Gastrocnemius medialis (tissue), 4 donors: ENCODE results near the gene STX10. TPM values are rescaled to one million over a fixed set of nuclear protein-coding genes. Genes with fewer than 3 reads are reported as not detected.

Source experiments
- ATAC-seq, 2 donors: fragments of 150-250 bp; one replicate each; pipeline ENCODE4 v1.9.1; 2016
- DNase-seq, 2 donors: peaks; one replicate each; pipeline ENCODE4 v3.0.0-alpha.2; 2019
- H3K27ac ChIP-seq, 4 donors: fragments of 200-600 bp; sonication (generic); 1 replicate in 1 of 4; 2 replicates in 3 of 4; pipeline ENCODE4 v1.5.1; 2016 to 2018; ENCODE audit warnings: mild to moderate bottlenecking in 2 of 4, moderate library complexity in 1 of 4
- H3K27me3 ChIP-seq, 3 donors: fragments of 200-600 bp; sonication (generic) in 2 of 3; 1 replicate in 1 of 3; 2 replicates in 2 of 3; pipeline versions ENCODE4 v1.5.1 to v1.6.0; 2016 to 2019; ENCODE audit warnings: mild to moderate bottlenecking in 1 of 3, moderate library complexity in 1 of 3
- H3K36me3 ChIP-seq, 2 donors: fragments of 200-600 bp; sonication (generic) in 1 of 2; one replicate each; pipeline ENCODE4 v1.5.1; 2017 to 2018
- H3K4me1 ChIP-seq, 2 donors: fragments of 200-600 bp; sonication (generic) in 1 of 2; one replicate each; pipeline ENCODE4 v1.5.1; 2016 to 2017; ENCODE audit warnings: mild to moderate bottlenecking in 2 of 2
- H3K4me3 ChIP-seq, 4 donors: fragments of 200-600 bp; sonication (generic) in 3 of 4; 1 replicate in 1 of 4; 2 replicates in 3 of 4; pipeline ENCODE4 v1.5.1; 2016 to 2019; ENCODE audit warnings: mild to moderate bottlenecking in 2 of 4
- H3K9me3 ChIP-seq, 3 donors: fragments of 200-600 bp; sonication (generic) in 2 of 3; 1 replicate in 1 of 3; 2 replicates in 2 of 3; pipeline ENCODE4 v1.5.1; 2016 to 2019
- POLR2A ChIP-seq, 2 donors: fragments of 450-650 bp; IDR thresholded peaks; one replicate each; pipeline ENCODE4 v1.6.1; 2017; ENCODE audit warnings: antibody characterized with exemption in 2 of 2, mild to moderate bottlenecking in 2 of 2, moderate library complexity in 2 of 2
- in situ Hi-C, 4 donors: fragments of 200-750 bp; cut with MboI; loops; one replicate each; pipeline versions ENCODE4 v1.15.0 to v1.8.0; 2017; ENCODE audit warnings: low sequenced_read_pairs in 4 of 4
- intact Hi-C: fragments of 100-400 bp; cut with DNase I; formaldehyde crosslinking; loops from one replicate; pipeline ENCODE4 v1.15.1; 2023; ENCODE audit warnings: low total_unique reads
- total RNA-seq, 4 donors: library from RNA; depleted of rRNA; stranded (reverse); fragments of >200 nt; gene quantifications; one replicate each; pipeline versions ENCODE4 v1.1.0 to v1.2.3, GENCODE V29; 2016
- TF ChIP-seq, protein P1 (sequence below), 5 experiments: fragments of 450-650 bp in 3 of 5; fragments of 200-600 bp in 2 of 5; sonication (generic) in 2 of 5; IDR thresholded peaks in 4 of 5; conservative IDR thresholded peaks in 1 of 5; 1 replicate in 4 of 5; 2 replicates in 1 of 5; pipeline ENCODE4 v1.5.1; 2016 to 2019; ENCODE audit warnings: antibody characterized with exemption in 5 of 5, mild to moderate bottlenecking in 3 of 5, moderate library complexity in 3 of 5

STX10 gene
- total RNA-seq, 4 donors from 2014 or later = 16.5 to 40.7 (median 33.4) TPM

DNA sequence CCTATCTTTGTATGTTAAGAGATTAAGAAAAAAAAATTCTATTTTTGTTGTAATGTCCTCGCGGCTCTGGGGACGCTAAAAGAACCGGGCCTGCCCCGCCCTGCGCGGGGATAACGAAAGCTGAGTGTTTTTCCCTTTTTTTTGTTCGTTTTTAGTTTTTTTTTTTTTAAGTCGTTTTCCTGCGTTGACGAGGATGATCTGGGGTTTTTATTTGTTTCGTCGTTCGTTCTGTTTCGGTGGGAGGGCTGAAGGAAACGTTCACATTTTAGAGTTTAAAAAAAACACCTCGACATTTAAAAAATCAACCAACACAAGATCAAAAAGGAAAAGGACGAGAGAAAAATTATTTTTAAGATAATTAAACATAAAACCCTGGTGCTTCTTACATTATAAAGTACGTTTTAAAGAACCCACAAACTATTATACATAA is 53.1 kb downstream of the STX10 start:
- in situ Hi-C loops (loop anchor here in 1 of 4 donors (10.0 kb wide), 1 partner anchor 112 kb away; no protein-coding TSS in a partner anchor), intact Hi-C loops (no loop called here)
- peak overlapping the region in 3 of 4 donors; percentile 71 to 89 (median 82) for H3K27ac ChIP-seq
- peaks cover 14 to 22% of the 10 kb centered on the region in 2 donors for H3K4me1 ChIP-seq
- no peaks in the 10 kb centered on the region for H3K36me3 ChIP-seq
- H3K9me3 ChIP-seq = no peaks in the 10 kb centered on the region
- H3K4me3 ChIP-seq = peak overlapping the region in 2 of 4 donors; percentile 23 to 45
- ATAC-seq (no peak), DNase-seq (no peak)
- H3K27me3 ChIP-seq = no peaks in the 10 kb centered on the region
- TF ChIP-seq, protein P1, sequence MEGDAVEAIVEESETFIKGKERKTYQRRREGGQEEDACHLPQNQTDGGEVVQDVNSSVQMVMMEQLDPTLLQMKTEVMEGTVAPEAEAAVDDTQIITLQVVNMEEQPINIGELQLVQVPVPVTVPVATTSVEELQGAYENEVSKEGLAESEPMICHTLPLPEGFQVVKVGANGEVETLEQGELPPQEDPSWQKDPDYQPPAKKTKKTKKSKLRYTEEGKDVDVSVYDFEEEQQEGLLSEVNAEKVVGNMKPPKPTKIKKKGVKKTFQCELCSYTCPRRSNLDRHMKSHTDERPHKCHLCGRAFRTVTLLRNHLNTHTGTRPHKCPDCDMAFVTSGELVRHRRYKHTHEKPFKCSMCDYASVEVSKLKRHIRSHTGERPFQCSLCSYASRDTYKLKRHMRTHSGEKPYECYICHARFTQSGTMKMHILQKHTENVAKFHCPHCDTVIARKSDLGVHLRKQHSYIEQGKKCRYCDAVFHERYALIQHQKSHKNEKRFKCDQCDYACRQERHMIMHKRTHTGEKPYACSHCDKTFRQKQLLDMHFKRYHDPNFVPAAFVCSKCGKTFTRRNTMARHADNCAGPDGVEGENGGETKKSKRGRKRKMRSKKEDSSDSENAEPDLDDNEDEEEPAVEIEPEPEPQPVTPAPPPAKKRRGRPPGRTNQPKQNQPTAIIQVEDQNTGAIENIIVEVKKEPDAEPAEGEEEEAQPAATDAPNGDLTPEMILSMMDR (IDR thresholded peaks at IDR 0.05 in 4 of 5, conservative IDR thresholded peaks at IDR 0.05 in 1 of 5) = no peak
- no peak for TF ChIP-seq POLR2A (IDR thresholded peaks at IDR 0.05)

DNA sequence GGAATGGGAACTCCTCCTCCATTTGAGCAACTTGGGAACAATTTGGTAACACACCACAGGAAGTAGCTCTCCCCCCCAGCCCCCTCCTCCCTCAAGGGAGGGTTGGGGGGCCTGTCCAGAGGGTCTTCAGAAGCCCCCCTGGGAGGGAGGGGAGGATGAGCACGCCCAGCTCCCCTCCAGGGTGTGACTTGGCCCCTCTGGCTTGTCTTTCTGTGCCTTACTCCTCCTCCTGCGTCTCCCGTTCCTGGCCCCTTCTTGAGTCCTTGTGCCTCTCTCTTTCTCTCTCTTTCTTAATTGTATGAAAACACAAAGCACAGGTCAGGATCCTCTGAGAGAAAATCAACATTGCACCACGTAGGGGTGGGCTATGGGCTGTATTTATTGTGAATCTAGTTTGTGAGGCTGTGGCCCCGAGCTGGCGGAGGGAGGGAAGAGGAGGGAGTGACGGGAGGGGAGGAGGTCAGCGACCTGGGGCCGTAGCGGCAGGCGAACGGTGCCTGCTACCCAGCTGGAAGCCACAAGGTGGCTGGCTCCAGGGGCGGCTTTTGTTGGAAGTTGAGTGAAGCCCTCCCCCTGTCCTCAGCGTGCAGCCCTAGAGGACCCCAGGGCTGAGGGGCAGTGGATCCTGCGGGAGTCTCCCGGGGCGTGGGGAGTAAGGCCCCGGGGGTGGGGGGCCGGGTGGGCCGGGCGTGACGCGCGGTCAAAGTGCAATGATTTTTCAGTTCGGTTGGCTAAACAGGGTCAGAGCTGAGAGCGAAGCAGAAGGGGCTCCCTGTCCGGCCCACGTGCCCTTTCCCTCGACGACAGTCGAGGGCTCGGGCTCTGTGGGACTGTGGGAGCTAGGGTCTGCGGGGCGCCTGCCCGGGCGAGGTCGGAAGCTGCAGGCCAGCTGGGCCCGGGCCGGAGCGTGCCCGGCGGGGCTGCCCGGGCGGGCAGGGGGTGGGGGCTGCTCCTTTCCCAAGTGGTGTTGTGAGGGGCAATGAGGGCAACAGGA is 53.9 kb downstream of the STX10 start:
- ATAC-seq (no peak), DNase-seq (no peak)
- in situ Hi-C loops = loop anchor here in 1 of 4 donors (10.0 kb wide), 1 partner anchor 111 kb away; no protein-coding TSS in a partner anchor
- no peaks in the 10 kb centered on the region for H3K27me3 ChIP-seq
- peak overlapping the region; percentile 43 to 89 (median 63) for H3K27ac ChIP-seq
- peaks cover 21% of the 10 kb centered on the region in 2 donors for H3K4me1 ChIP-seq
- no peaks in the 10 kb centered on the region for H3K9me3 ChIP-seq
- TF ChIP-seq, protein P1 (IDR thresholded peaks at IDR 0.05 in 4 of 5, conservative IDR thresholded peaks at IDR 0.05 in 1 of 5) = peak in 1 of 5 experiments; percentile 8
- TF ChIP-seq POLR2A (IDR thresholded peaks at IDR 0.05) = no peak
- peak overlapping the region in 1 of 4 donors; percentile 16 for H3K4me3 ChIP-seq
- intact Hi-C loops = no loop called here
- no peaks in the 10 kb centered on the region for H3K36me3 ChIP-seq

DNA sequence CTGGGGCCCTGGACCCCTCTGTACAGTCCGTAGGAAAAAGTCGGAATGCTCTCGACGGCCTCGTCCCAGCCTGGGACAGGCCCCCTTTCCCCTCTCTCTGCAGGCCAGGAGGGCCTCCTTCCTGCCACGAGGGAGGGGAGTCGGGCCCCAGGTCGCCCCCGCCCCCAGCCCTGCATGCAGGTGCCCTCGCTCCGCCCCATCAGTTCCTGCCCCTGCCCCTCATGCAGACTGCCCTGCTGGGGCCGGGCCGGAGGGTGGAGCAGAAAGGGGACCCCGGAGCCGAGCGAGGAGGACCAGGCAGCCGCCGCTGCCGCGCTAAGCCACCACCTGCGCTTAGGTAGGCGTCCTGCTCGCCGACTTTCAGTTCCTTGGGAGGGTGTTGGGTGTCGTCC is 54.8 kb downstream of the STX10 start:
- in situ Hi-C loops = loop anchor here in 1 of 4 donors (10.0 kb wide), 1 partner anchor 111 kb away; no protein-coding TSS in a partner anchor
- no peak for ATAC-seq
- TF ChIP-seq POLR2A (IDR thresholded peaks at IDR 0.05) = no peak
- TF ChIP-seq, protein P1 (IDR thresholded peaks at IDR 0.05 in 4 of 5, conservative IDR thresholded peaks at IDR 0.05 in 1 of 5) = no peak

DNA sequence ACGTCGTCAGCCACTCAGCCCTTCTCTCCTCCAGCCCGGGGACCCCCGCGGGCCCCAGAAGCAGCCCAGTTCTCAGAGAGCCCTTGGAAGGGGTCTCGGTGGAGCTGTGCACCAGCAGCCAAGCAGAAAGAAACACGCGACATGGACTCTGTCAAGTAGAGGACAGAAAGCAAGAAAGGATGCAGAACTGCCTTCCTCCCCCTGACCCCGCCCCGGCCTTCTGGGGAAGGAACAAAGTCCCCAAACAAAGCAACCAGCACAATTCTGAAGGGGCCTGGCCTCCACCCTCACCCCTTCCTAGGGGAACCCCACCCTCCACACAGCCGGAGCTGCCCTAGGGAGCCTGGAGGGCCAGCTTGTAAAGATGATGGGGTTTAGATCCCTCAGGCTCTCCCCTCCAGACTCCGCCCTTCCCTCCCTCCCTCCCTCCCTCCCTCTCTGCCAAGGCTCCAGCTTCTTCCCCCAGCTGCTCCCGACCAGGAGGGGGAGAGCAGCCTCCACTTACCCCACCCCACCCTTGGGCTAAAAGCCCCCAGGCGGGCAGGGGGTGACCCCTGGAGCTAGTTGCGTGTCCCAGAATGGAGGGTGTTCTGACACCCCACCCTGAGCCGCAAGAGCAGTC is 55.3 kb downstream of the STX10 start:
- peak overlapping the region; percentile 33 to 89 (median 42) for H3K27ac ChIP-seq
- ATAC-seq = no peak
- no peaks in the 10 kb centered on the region for H3K36me3 ChIP-seq

More for the DNA sequence above, 54.8 kb downstream of the STX10 start:
- Histone ChIP-seq H3K27me3 (no peaks in the 10 kb centered on the region), H3K27ac (peak overlapping the region in 3 of 4 donors; percentile 40 to 89 (median 44)), H3K4me3 (peak overlapping the region in 1 of 4 donors; percentile 16), H3K4me1 (peaks cover 21 to 27% of the 10 kb centered on the region in 2 donors), H3K36me3 (no peaks in the 10 kb centered on the region), H3K9me3 (no peaks in the 10 kb centered on the region)
- intact Hi-C loops = no loop called here
- DNase-seq = no peak

More for the DNA sequence above, 55.3 kb downstream of the STX10 start:
- no peak for TF ChIP-seq POLR2A (IDR thresholded peaks at IDR 0.05)
- TF ChIP-seq, protein P1 (IDR thresholded peaks at IDR 0.05 in 4 of 5, conservative IDR thresholded peaks at IDR 0.05 in 1 of 5) = no peak
- H3K9me3 ChIP-seq = no peaks in the 10 kb centered on the region
- H3K4me3 ChIP-seq = peak overlapping the region in 1 of 4 donors; percentile 16
- in situ Hi-C loops = loop anchor here (5.0 to 10.0 kb wide), 2 partner anchors 110 to 118 kb away; no protein-coding TSS in a partner anchor
- no peaks in the 10 kb centered on the region for H3K27me3 ChIP-seq
- intact Hi-C loops = no loop called here
- DNase-seq = no peak
- H3K4me1 ChIP-seq = peaks cover 21 to 27% of the 10 kb centered on the region in 2 donors
